Measurements from ENCODE around the gene CLEC3B.

CLEC3B gene

DNA sequence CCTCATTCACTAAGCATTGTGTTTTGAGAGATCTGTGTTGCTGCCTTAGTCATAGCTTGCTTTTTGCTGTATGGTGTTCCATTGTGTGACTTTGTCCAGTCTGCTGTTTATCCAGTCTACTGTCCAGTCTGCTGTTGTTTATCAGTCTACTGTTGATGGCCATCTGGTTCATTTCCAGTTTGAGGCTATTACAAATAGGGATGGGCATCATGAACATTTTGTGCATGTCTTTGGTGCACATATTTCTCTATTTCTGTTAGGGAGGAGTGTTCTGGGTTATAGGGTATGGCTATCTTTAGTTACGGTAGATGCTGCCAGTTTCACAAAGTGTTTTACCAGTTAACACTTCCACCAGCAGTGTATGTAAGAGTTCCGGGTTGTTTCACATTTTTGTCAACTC, 22.2 kb upstream of the CLEC3B start:
- no peak for DNase-seq (ENCODE audit: low spot score)

DNA sequence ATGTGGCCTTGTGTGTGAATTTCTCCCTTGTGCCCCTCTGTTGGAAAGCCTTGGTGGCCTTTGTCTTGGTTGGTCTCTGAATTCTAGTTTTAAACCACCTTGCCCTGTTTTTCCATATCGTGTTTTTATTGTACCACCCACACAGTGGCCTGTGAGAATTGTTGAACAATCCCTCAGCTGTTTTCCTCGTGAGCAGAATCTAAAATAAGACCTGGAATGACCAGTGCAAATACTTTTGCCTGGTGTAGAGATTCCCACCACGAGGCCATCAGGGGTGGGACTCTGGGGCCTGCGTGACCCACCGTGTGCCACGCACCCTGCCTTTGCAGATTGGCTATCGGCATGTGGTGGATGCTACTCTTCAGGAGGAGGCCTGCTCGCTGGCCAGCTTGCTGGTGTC, 19.0 kb upstream of the CLEC3B start:
- no peak for DNase-seq (ENCODE audit: low spot score)

DNA sequence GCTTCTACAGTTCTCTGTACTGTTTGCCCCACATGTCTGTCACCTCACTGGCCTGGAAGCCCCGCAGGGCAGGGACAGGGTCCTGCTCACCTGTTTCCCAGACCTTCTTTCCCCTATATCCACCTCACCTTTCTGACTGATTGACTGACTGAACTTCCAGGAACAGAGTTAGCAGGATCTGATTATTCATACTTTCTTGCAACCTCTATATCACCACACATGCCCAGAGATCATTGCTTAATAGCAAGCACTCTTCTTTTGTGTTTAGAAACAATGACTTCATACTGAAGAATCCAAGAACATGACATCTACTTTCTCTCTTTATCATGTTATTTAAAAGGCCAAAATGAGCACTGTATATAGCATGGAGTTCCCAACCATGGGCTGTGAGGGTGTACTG, 18.0 kb upstream of the CLEC3B start:
- no peak for DNase-seq (ENCODE audit: low spot score)

DNA sequence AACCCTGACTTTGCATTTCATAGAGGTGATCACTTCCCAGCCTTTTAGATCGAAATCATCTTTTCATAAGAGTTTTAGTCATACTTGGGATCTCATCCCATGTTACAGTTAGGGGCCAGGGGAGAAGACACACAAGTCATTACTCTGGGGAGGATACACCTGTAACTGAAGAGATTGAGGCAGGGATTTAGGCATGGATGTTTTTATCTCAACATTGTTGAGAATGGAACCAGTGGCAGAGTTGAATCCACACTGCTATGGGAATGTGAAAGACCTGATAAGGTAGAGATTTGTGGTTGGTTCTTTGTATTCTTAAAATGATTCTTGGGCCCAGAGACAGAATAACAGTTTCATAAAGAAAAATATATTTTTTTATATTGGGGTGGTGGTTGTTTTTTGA, 16.2 kb upstream of the CLEC3B start:
- no peak for DNase-seq (ENCODE audit: low spot score)

DNA sequence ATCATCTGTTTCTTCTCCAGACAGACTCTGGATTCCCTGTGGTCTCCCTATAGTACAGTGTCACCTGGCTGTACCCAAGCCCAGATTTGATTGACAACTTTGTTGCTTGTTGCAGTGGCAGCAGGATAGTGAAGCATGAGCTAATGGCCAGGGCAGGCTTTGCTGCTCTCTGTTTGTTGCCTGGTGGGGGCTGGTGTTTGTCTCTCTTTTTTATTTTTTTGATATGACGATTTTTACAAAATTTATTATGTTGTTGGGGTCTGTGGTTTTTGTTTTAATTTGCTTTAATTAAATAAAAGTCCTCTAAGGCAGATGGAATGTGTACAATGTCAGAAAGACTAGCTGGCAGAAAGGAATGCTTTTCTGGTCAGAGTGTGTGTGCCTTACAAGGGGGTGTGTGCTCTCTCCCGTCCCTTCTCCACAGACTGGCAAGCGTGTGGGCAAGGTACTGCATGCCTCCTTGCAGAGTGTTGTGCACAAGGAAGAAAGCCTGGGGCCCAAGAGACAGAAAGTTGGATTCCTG, 15.2 kb upstream of the CLEC3B start:
- no peak for DNase-seq (ENCODE audit: low spot score)

DNA sequence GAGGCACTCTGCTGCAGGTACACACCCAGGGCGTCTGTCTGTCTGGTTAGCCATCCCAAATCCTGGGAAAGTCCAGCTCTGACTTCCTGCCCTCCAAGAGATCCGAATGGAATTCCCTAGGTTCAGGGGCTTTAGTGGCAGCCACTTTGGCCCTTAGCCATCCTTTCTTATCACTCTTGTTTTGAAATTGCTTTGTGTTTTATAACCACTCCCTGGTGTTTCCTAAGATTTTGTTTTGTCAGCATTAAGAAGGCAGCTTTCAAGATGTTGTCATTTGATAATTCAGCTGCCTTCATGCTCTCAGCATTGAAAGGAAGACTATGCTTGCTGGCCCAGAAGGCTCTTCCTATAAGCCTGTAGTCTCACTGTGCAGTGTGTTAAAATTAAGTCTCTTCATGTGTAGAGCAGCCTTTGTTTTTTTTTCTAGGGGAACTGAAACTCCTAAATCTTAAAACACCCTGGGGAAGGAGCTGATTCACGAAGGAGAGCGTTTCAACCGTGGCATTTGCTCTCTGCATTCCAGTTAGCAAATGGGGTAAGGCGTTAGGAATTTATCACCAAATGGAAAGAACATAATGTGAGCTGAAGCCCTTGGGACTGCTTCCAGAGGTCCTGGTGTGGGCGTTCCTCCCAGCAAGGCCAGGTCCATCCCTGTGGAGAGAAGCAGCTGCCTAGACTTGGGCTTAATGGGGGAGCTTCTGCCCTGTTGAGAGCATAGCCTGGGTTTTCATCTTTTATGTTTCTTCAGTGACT, 14.2 kb upstream of the CLEC3B start:
- DNase-seq (ENCODE audit: low spot score) = peak; percentile 33

DNA sequence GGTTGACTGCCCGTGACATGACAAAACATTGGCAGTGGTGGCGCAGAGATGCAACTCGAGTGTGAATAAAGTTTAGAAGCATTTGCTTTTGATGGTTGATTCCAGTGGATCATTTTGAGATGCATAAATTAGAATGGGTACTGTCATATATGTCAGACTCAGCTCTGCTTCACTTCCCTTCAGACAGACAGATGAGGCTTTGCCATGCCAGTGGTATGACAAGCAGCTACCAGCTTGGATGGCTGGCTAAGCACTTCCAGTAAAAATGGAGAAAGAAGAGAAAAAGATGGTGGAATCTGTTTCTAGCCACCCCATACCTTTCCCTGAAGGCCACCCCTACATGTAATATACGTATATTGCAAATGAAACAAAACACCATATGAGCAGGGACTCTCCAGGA, 13.5 kb upstream of the CLEC3B start:
- no peak for DNase-seq (ENCODE audit: low spot score)

DNA sequence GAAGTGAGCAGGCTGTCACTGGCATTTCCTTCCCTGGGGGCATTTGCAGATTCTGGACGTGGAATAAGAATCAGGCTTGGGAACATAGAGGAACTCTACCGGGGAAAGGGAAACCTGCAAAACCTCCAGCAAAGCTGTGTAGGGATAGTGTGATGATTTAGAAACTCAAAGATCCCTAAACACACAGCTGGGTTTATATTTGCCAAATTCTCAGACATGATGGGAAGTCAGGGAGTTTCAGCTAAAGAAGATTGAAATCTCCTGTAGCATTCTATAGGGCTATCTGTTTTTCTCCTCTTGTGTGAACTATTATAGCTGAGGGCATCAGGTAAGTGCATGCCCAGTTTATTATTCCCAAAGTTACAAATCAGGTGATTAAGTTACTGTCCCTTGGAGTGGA, 9.2 kb upstream of the CLEC3B start:
- DNase-seq (ENCODE audit: low spot score) = no peak

DNA sequence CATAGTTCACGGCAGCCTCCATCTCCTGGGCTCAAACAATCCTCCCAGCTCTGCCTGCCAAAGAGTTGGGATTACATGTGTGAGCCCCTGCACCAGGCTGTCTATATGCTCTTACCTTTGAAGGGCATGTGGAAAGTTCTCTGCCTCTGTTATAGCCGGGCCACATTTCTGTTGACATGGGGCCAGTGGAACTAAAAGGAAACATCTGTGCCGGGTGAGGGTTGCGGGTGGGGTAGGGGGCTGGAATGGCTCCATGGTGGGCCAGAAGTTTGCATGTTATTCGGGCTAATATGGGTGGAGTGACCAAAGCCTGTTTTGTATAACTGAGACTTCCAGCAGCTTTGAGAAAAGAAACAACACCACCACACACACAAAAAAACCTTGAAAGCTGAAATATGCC, 8.3 kb upstream of the CLEC3B start:
- DNase-seq (ENCODE audit: low spot score) = no peak

DNA sequence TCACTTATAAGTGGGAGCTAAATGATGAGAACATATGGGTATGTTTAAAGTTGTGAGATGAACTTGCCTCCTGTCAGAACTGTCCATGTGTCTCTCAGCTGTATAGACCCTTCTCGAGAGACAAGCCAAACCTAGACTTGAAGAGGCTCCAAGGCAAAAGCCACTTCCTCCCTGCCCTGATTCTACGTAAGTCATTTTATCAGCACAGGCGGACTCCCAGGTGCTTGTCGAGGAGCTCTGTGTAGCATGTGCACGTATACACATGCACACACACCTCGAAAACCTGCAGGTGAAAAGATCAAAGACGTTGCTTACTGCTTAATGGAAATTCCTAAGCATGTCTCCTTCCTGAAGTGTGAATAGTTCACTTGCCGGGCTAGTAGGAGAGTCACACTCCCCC, 5.6 kb upstream of the CLEC3B start:
- DNase-seq (ENCODE audit: low spot score) = no peak

DNA sequence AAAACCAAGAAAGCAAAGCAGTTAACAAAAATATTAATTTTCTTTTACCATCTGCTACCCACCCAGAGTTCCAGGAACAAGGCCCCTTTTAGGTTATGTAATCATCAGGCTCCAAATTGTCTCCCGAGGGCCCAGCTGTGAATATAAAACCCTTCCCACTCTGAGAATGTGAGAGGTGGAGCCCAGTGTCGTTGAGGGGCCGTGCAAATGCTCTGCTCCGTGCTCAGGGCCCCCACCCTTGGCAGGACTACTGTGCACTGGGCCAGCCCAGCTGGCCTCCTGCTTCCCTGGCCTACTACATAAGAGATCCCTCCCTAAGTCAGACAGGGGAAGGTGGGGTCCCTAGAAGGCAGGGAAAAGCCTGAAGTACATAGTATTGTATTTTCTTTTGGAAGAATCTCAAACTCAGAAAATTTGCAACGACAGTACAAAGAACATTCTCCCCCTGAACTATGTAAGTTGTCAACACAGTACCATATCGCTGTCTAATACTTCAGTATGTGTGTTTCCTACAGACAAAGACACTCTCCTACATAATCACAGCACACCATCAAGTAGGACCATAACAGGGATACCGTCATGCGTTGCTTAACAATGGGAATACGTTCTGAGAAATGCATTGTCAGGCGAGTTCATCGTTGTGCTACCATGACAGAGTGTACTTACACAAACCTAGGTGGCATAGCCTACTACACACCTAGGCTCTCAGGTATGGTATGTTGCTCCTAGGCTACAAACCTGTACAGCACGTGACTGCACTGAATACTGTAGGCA, 4.4 kb upstream of the CLEC3B start:
- DNase-seq (ENCODE audit: low spot score) = no peak

DNA sequence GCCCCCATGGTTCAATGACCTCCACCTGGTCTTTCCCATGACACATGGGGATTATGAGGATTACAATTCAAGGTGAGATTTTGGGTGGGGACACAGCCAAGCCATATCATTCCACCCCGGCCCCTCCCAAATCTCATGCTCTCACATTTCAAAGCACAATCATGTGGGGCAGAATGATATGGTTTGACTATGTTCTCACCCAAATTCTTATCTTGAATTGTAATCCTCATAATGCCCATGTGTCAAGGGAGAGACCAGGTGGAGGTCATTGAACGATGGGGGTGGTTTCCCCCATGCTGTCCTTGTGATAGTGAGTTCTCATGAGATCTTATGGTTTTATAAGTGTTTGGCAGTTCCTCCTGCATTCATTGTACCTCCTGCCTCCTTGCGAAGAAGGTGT, 2.4 kb upstream of the CLEC3B start:
- DNase-seq (ENCODE audit: low spot score) = no peak

DNA sequence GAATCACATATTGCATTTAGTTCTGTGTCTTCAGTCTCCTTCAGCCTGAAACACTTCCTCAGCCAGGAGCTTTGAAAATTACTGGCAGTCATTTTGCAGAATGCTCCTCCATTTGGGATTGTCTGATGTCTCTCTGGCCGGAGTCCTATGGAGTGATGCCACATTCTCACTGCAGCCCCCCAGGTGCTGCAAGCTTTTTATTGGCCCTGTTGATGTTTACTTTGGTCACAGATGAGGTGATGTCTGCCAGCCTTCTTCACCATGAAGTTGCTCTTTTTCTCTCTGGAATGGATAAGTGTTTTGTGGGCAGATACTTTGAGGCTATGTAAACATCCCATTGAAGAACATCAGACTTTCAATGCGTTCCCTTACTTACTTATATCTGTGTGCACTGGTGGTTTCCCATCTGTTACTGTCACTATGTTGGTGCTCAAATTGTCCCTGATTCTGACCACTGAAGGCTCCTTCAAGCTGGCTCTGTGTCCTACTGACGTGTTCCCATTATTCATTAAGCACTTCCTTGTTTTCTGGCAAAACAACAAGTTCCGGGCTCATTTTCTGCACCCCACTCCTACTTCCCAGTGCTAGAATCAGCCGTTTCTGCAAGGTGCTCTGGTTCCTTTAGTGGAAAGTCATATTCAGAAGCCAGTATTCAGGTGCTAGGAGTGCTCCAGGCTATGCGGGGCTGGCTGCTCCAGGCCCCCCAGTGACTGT, 1.4 kb upstream of the CLEC3B start:
- no peak for DNase-seq (ENCODE audit: low spot score)

DNA sequence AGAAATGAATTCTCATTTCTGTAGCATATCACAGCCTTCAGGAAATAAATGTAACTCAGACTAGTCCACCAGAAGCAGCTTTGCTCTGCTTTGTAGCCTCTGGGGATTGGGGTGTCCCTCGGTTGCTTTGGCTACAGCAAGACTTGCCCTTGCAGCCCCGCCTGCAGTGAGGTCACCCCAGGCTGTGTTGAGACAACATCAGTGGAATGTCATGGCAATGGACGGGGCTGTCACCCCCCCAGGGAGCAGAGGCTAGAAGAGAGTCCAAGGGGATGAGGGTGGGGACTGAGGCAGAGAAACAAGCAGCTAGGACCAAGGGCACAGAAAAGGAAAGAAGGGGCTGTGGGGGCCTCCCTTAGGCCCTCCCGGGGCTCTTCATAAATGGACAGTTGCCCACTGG, 854 bp downstream of the CLEC3B start:
- DNase-seq (ENCODE audit: low spot score) = no peak

DNA sequence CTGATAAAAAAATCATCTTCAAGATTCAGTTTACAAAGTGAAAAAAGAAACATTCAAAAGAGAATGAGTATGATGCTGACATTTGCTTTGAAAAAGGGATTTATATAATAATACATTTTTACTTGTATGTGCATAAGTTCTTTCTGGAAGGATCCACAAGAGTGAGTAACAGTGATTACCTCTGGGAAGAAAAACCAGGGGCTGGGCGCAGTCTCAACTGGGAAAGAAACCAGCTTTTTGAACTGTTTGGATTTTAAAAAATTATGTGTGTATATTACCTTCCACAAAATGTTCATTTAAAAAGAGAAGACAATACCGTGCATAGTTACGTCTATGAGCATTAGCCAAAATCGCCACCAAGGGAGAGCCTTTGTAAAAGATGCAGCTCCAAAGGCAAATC, 1.3 kb downstream of the CLEC3B start:
- no peak for DNase-seq (ENCODE audit: low spot score)

DNA sequence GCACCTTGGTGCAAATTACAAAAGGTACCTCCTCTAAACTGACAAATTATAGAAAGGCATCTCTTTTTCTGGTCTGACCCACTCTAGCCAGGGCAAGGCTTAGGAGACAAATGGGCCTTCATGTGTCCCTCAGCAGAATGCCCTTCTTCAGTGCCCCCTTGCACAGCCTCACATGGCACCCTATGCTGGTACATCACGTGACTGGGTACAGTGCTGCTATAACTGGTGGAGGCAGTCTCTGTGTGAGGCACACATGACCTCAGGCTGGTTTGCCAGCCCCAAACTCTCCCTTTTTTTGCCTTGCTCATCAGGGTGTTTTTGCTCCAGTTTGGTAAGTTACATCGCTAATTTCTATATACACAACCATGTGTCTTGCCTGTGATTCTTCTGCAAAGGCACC, 3.1 kb downstream of the CLEC3B start:
- DNase-seq (ENCODE audit: low spot score) = no peak

DNA sequence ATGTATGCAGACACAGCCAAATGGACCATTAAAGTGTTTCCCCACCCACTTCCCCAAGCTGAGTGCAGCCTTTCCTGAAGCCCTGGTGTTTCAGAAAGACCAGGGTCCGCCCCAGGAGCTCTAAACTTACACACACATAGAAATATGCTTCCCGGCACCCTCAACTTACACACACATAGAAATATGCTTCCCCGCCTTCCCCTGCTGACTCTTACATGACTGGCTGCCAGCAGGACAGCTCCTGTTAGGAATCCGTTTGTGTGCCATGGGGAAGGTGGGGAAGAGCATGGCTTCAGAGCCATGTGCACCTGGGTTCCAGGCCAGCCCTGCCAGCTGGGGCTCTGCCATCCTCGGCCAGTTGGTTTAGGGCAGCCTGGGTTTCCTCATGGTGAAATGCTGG, 3.6 kb downstream of the CLEC3B start:
- no peak for DNase-seq (ENCODE audit: low spot score)

DNA sequence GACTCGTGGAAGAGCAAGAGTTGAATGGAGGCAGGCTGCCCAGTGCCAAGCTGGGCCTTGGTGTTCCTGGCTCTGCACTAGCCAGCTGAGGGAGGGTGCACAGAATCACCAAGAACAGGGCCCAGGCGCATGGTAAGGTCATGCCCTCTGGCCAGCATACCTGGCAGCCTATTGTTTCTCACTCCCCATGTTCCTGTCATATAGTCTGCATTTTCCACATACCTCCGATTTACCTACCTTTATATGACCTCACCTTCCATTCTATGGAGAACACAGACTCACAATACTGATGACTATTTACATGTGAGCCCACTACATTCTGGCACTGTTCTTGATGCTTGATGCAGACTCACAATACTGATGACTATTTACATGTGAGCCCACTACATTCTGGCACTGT, 5.4 kb downstream of the CLEC3B start:
- DNase-seq (ENCODE audit: low spot score) = no peak

DNA sequence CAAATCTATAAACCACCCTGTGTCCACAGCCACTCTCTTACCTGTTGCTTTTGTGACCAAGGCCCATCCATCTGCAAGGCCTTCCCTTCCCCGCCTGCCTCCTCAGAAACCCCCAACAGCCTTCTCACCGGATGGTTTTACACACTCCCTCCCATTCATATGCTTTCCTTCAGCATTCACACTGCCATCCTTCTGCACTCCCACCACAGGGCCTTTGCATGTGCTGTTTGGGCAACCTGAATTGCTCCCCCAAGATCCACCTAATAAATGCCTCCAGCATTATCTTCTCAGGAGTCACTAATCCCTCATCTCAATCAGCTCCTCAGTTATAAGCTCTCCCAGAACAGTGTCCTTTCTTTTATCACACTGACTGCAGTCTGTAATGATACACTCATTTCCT, 6.0 kb downstream of the CLEC3B start:
- no peak for DNase-seq (ENCODE audit: low spot score)

DNA sequence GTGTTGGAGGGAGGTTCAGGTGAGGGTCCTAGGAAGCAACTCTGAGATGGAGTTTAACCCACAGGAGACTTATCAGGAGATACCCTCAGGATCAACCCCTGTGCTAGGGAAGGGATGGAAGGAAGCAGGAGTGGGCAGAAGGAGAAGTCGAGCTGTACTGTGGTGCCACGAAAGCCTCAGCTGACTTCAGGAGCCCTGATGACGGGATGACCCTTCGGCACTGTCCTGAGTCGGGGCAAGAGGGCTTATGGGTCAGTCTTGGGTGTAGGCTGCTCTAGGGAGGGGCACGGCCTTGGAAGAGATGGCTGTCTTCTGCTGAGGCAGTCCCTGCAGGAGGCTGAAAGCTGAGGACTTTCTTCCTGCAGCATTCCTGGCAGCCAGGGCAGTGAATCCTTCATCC, 7.7 kb downstream of the CLEC3B start:
- DNase-seq (ENCODE audit: low spot score) = no peak

DNA sequence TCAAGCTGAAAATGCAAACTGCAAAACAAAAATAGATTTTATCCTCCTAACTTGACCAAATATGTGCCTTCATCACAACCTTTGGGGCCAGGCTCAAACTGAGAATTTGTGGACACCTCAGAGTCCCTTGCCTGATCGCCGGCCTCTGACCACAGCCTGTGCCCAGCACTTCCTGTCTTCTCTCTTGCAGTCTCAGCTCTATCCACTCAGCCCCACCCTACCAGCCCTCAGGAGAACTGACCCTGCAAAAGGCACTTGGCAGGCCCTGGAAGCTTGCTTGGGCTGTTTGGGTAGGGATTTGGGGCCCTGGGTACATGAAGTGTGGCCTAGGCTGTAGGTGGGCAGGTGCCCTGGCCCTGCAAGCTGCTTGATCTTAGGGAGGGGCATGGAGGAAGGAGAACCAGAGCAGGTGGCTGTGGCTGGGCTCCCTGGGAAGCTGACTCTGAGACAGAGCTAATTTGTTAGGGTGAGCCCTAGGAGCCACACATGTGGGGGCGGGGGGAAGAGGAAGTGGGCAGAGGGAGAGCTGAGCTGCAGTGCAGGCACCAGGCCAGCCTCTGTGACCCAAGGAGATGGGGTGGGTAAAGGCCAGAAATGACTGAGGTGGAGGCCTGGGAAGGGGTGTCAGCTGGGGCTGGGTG, 8.6 kb downstream of the CLEC3B start:
- DNase-seq (ENCODE audit: low spot score) = peak; percentile 77
